A549 treated with dexamethasone at 1 μM for 4 hours (cell line): Measurements from ENCODE around the gene SEL1L3. TPM values are rescaled to one million over a fixed set of nuclear protein-coding genes. Genes with fewer than 3 reads are reported as not detected.

Experiments used
- total RNA-seq: library from RNA; stranded (reverse); fragments of 200-300 nt; extraction: Qiagen RNA extraction; gene quantifications from 5 replicates; pipeline ENCODE4 v1.2.3, GENCODE V29; 2022

The SEL1L3 gene
- total RNA-seq, result 21.7 to 33.7 TPM (median 27.9 TPM) in 5 replicates

DNA sequence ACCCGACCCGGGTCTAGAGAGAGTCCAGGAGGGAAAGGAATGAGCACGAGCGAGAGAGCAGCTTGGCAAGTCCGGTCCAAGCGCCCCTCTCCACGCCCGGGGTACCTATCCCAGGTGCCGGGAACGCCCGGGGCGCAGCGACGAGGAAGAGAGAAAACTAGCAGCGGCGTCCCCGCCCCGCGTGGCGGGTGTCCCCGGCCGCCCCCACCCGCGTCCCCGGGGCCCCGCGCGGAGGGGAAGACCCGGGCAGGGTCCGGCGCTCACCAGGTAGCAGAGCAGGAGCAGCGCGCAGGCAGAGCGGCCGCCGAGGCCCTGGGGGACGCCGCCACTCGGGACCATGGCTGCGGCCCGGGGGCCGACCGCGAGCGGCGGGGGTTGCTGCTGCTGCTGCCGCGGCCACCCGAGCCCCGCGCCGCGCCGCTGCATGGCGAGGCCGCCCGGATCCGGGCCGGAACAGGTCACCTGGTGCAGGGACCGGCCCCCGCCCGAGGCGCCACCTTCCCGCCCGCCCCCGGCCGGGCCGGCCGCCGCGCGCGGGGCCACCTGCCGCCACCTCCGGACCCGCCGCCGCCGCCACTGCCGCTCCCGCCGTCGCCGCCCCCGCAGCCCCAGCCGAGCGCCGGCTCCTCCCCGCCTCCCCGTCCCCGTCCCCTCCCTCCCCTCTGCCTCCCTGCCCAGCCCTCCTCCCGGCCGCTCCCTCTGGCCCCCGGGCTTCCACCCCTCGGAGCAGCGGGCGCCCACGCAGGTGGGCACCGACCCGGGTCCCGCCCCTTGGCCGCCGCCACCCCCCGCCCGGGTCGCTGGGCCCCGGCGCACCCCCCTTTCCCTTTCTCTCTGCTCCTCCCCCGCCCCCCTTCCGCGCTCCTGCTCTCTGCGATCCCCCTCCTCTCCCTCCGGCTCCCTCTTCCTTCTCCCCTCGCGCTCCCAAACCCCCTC lies at the start of gene SEL1L3:
Gene SEL1L3 (minus strand): TSS at position 578 of the 936 bp plus-strand sequence. CDS start 152 bp downstream, at position 426.

Other genes starting within 250 kb of the SEL1L3 start
- 0.02 to 0.08 TPM (median 0.05 TPM) in 5 replicates for gene SLC34A2, start 207.1 kb downstream of the SEL1L3 start, total RNA-seq
- 23.1 to 30.3 TPM (median 23.6 TPM) in 5 replicates for gene SMIM20, start 51.2 kb upstream of the SEL1L3 start, total RNA-seq